Urothelium cell line (cell line): ENCODE results near the gene MPP2.

Experiments used
- DNase-seq: peaks from one replicate; pipeline ENCODE4 v3.0.0; 2011; ENCODE audit warnings: low spot score, mixed read lengths
- FAIRE-seq: peaks from 2 replicates; lab custom pipeline; 2011; peaks lifted over from hg19 to GRCh38; lab: Jason Lieb, UNC

Gene MPP2

DNA sequence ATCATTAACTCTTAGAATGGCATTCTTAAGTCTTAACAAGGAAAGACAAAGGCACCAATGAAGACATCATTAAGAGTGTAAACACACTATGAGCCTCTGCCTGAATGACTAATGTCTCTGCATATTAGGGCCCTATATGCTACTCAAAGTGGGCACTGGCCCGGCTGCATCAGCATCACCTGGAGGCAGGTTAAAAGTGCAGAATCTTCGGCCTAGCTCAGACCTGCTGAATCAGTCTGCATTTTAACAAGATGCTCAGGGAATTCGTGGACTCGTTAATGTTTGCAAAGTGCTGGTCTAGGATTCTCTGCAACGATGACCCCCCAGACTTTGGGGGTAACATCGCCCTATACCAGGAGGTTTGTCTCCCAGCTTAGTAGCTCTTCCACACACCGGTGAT lies 81.1 kb downstream of the MPP2 start:
- DNase-seq (no peak), FAIRE-seq (no peak)

- DNase-seq (no peak), FAIRE-seq (no peak)
Observed at GRCh38 chr17:43825567-43825966, 81.8 kb downstream of the MPP2 start.
